Activated CD4-positive, alpha-beta T cell treated with anti-CD3 and anti-CD28 coated beads, Interleukin-2, Interleukin-6, amounts not matched to agents 100 ng/mL and 50 ng/mL, durations not matched to agents 16 hours and 8 hours (primary cell): Measurements from ENCODE around the gene ARL2.

Experiments used
- DNase-seq: peaks from one replicate; pipeline ENCODE4 v3.0.0-alpha.2; 2020

The ARL2 gene

GRCh38 chr11:65051398-65051858, 37.5 kb downstream of the ARL2 start:
- DNase-seq = no peak

DNA sequence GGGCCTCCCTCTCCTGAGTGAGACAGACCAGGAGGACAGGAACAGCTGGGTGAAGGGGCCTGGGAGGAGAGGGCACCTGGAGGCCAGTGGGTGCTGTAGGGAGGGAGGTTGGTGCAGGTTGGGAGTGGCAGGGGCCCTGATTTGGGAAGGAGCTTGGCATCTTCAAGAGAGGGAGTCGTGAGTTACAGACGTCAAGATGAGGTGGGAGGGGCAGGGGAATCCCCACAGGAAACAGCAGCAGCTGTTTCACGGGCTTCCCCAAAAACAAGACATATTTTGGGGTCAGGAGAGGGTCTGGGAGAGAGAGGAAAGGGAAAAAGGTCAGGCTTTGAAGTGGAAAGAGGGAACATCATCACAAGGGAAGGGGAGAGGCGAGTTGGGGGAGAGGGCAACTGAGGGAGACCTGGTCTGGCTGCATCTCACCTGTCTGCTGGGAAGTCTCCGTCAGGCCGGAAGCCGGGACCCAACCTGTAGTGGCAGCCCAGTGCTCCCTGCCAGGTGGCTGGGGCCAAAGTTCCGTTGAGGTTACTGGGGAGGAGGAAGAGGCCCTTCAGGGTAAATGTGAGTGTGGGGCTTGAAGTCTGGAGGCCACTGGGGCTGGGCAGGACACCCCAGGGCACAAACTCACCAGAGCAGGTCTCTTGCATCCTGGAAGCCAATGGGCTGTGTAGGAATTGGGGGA, 40.0 kb downstream of the ARL2 start:
- DNase-seq = no peak

DNA sequence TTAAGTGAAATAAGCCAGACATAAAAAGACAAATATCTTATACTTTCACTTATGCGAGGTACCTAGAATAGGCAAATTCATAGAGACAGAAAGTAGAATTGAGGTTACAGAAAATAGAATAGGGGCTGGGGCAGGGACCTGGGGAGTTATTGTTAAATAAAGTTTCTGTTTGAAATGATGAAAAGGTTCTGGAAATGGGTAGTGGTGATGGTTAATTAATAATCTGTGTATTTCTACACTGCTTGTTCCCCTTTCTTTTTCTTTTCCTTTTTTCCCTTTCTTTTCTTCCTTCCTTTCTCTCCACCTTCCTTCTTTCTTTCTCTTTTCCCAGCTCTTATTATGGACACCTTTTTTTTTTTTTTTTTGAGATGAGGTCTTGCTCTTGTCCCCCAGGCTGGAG, 41.6 kb downstream of the ARL2 start:
- DNase-seq = no peak

GRCh38 chr11:65056999-65057398, 43.0 kb downstream of the ARL2 start:
- DNase-seq = no peak

GRCh38 chr11:65057526-65057925, 43.6 kb downstream of the ARL2 start:
- DNase-seq = no peak

DNA sequence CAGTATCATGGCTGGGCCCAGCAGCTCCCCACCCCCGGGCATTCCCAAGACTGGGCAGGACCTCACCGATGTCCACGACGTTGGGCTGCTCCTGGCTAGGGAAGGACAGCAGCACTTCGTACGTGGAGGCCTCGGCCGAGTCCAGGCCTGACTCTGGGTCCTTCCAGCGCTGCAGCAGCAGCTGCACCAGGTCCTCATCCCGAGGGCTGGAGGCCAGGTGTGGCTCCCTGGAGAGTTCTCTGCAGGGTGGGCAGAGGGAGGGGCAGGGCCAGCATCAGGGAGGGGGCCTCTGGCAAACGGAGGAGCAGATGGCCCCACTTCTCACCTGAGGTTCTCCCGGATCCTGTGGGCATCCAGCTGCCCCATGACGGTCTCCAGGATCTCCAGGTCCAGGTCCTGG, 44.1 kb downstream of the ARL2 start:
- no peak for DNase-seq

- DNase-seq = no peak
These were observed 44.6 kb downstream of the ARL2 start, which contains the start of gene NAALADL1 for GRCh38 chr11:65058419-65059054. TSS of gene NAALADL1 (minus strand) at chr11:65058553. CDS start at chr11:65058521, 32 bp downstream.

DNA sequence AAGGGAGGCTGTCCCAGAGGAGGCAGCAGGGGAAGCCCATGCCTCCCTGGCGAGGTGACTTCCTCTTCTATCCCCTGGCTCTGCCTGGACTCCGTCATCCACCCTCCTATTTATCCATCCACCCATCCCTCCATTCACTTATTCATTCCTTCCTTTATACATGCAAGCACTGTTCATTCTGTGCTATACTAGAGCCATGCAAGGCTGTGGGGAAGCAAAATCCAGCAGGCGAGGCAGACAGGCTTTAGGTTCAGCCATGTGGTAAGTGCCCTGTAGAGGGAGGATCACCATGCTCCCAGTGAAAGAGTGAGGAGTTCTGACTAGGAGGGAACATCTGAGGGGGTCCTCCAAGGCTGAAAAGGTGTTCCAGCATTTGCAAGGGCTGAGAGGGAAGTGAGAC, 45.6 kb downstream of the ARL2 start:
- DNase-seq = no peak

DNA sequence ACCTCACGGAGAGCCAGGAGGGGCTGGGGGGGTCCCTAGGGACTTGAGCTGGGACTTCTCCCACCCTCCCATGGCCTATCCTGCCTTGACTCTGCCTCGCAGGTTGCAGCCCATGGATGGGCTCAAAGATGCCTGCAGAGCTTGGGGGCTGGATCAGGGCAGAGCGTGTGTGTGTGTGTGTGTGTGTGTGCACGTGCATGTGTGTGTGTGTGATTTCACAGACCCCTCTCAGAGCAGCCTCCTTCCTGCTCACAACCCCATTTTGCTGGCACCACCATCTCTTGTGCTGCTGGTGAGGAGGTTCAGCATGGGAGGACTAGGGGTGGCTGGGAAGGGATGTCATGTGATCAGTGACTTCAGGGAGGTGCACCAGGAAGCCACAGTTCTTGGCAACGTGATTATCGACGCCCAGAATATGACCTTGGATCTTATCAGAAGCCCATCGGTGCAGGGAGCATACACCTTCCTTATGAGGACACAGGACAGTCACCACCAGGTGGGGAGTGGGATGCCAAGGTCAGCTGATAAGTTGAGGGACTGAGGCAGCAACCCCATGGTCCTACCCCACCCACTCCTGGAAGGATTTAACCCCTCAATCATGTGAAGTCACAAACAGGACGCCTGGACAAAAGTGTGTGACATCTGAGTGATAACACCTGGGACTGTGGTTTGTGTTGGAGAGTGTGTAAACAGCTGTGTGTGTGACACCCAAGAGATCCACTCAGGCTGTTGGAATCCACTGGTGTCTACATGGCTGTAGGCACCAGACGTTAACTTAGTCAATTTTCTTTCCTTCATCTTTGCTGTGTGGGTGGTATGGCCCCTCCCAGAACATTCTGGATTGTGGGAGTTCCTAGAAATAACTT, 46.2 kb downstream of the ARL2 start:
- DNase-seq = no peak

- no peak for DNase-seq
These were observed 47.0 kb downstream of the ARL2 start for GRCh38 chr11:65060913-65061408.

GRCh38 chr11:65063532-65063931, 49.6 kb downstream of the ARL2 start:
- no peak for DNase-seq

DNA sequence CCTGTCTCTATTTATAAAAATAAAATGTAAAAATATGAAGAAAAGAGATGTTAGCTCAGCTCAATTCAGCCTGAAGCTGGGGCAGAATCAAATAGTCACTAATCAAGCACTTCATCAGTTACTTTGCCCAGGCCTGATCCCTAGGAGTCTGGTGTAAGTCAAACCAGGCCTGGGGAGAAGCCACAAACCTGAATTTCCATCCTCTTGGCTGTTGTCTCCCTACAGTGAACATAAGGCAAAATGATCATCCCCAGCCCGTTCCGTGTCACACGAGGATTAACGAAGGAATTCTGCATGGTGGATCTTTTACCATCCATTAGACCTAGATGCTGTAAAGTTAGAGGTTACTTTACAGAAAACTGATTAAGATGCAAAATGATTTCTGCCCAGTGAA, 50.9 kb downstream of the ARL2 start:
- DNase-seq = no peak

GRCh38 chr11:65065851-65066250, 51.9 kb downstream of the ARL2 start:
- no peak for DNase-seq

DNA sequence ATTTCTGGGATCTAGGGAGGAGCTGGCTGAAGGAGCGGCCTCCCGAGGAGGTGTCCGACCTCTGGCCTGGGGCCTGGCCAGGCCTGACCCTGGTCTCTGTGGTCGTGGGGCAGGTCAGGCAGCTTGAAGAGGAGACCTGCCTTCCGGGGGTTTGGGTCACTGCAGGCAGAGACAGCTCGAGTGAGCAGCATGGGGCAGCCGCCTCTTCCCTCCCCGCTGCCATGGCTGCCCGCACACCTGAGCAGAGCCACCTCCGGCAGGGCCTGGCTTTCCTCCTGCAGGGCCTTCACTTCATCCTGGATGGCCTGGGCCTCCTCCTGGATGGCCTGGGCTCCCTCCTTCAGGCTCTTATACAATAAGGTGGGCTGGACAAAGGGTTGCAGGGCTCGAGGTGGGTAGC, 52.4 kb downstream of the ARL2 start:
- DNase-seq = no peak

DNA sequence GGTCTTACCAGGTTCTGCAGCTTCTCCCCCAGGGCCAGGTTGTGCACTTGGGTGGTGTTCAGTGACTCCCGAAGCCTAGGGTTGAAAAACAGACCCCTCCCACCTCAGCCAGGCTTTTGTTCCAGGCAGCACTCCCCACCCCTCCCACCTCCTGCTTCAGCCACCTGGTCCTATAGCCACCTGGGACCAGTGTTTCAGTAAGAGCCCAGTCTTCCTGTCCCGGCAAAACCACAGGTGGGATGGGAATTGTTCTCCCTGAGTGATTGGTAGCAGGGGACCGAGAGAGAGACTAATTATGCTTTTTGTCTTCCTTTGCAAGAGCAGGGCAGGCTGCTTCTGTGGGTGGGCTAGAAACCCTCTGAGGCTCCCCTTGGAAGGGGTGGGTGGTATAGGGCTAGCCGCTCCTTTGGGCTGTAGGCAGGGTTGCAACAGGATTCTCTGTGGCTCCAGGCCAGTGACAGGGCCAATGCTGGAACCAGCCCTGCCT, 52.9 kb downstream of the ARL2 start:
- no peak for DNase-seq

DNA sequence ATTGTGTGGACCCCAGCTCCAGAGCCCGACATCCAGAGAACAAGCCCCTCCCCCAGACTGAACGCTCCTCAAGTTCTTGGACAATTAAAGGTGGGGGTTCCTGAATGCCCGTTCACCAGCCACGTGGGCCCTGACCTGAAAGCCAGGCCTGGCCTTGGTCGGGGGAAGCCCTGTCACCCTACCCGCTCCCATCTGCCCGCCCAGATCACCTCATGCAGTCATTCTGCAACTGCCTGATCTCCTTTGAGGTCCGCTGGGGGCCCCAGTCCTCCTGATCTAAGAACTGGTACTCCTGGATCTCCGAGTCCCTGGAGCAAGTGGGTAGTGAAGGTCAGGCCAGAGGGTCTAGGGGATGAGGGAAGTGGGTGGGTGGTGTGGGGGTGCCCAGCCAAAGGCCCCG, 53.5 kb downstream of the ARL2 start:
- no peak for DNase-seq

GRCh38 chr11:65069217-65069616, 55.3 kb downstream of the ARL2 start:
- DNase-seq = peak; percentile 33
